Fibroblast of pulmonary artery (primary cell): ENCODE results near the gene ZNF714.
"Not testable (repeated sequence)": the region's sequence is repeated elsewhere in the genome, so short reads cannot be mapped to it uniquely, and the experiment has no call there.

Experiments
- DNase-seq: peaks from one replicate; pipeline ENCODE4 v3.0.0-alpha.2; 2010; ENCODE audit warnings: low read depth
- H3K4me3 ChIP-seq: replicated peaks from 2 replicates; pipeline ENCODE4 v1.5.1; 2011; ENCODE audit warnings: low read depth, mild to moderate bottlenecking, control low read depth, low read length, moderate library complexity
- CTCF ChIP-seq: IDR thresholded peaks from 2 replicates; pipeline ENCODE4 v1.5.1; 2011; ENCODE audit warnings: mild to moderate bottlenecking, control low read depth, low read length, inconsistent platforms; ENCODE audit errors: missing control alignments

Gene ZNF714

GRCh38 chr19:21128901-21129698, 47.1 kb downstream of the ZNF714 start:
- DNase-seq = peak; percentile 20
- TF ChIP-seq CTCF = no peak
- H3K4me3 ChIP-seq = no peak overlapping the region

- DNase-seq = no peak
- TF ChIP-seq CTCF = no peak
- H3K4me3 ChIP-seq = no peak overlapping the region
Observed at GRCh38 chr19:21130097-21130775, 48.2 kb downstream of the ZNF714 start.

- H3K4me3 ChIP-seq = no peak overlapping the region
- TF ChIP-seq CTCF = no peak
- no peak for DNase-seq
Observed at GRCh38 chr19:21133633-21134032, 51.6 kb downstream of the ZNF714 start.

GRCh38 chr19:21134934-21135366, 52.9 kb downstream of the ZNF714 start:
- no peak for TF ChIP-seq CTCF
- no peak for DNase-seq
- no peak overlapping the region for H3K4me3 ChIP-seq

- TF ChIP-seq CTCF = no peak
- DNase-seq = no peak
- H3K4me3 ChIP-seq = no peak overlapping the region
Observed at GRCh38 chr19:21135433-21135832, 53.4 kb downstream of the ZNF714 start.

GRCh38 chr19:21138130-21138529, 56.1 kb downstream of the ZNF714 start:
- no peak for TF ChIP-seq CTCF
- no peak overlapping the region for H3K4me3 ChIP-seq
- DNase-seq = no peak

- not testable (repeated sequence) for H3K4me3 ChIP-seq, DNase-seq
Observed at GRCh38 chr19:21141006-21141405, 59.0 kb downstream of the ZNF714 start.
